Muscle layer of duodenum (tissue), 2 donors: ENCODE data around the gene OR8B12.
"Not testable (repeated sequence)": the region's sequence is repeated elsewhere in the genome, so short reads cannot be mapped to it uniquely, and the experiment has no call there.

ENCODE experiments used
- H3K27ac ChIP-seq: one replicate; pipeline ENCODE4 v1.7.0; 2013; ENCODE audit warnings: mild to moderate bottlenecking, low read length
- H3K27me3 ChIP-seq: one replicate; pipeline ENCODE4 v1.7.0; 2013; ENCODE audit warnings: low read depth, mild to moderate bottlenecking, control low read depth, low read length
- H3K36me3 ChIP-seq, 2 donors: one replicate each; pipeline ENCODE4 v1.7.0; 2013; ENCODE audit warnings: low read length in 2 of 2, control low read depth in 1 of 2, mild to moderate bottlenecking in 1 of 2; ENCODE audit not compliant: insufficient read depth in 2 of 2, control insufficient read depth in 1 of 2
- H3K4me1 ChIP-seq, 2 donors: one replicate each; pipeline ENCODE4 v1.7.0; 2013; ENCODE audit warnings: low read length in 2 of 2, mild to moderate bottlenecking in 2 of 2, control low read depth in 1 of 2, moderate library complexity in 1 of 2; ENCODE audit not compliant: insufficient read depth in 2 of 2, control insufficient read depth in 1 of 2
- H3K4me3 ChIP-seq, 2 donors: one replicate each; pipeline ENCODE4 v1.7.0; 2013; ENCODE audit warnings: low read length in 2 of 2, low read depth in 1 of 2, mild to moderate bottlenecking in 1 of 2
- H3K9me3 ChIP-seq, 2 donors: one replicate each; pipeline ENCODE4 v1.7.0; 2013; ENCODE audit warnings: low read length in 2 of 2, control low read depth in 1 of 2, mild to moderate bottlenecking in 1 of 2; ENCODE audit not compliant: control insufficient read depth in 1 of 2
- donor health status: healthy.

The OR8B12 gene

DNA sequence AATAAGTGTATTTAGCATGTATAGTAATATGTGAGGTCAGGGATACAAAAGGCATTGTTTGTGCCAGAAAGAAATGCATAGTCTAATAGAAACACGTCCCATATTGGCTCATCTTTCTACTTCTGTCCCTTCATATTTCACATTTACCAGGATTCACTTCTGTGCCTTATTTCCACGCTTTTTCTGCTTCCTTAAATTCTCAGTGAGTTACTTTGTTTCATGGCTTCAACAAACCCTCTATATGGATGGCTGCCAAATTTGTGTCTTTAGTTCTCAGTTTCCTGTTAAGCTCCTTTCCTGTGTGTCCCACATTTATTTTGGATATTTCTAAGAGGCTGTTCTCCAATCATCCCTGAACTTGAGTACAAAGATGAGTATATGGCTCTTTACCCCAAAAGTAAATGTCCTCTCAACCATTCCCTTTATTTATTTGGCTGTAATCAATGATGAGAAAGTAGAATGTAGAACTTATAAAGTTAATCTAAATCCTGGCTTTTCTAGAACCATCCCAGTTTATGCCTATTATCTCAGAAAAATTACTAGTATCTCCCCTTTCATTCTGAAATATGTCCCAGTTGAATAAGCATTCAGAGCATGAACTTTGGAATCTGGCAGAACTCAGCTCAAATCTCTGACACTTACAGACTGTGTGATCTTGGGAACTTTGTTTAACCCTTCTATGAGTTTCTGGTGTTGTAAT is 23.5 kb downstream of the OR8B12 start:
- no peak overlapping the region for H3K4me3 ChIP-seq
- no peaks in the 10 kb centered on the region for H3K4me1 ChIP-seq
- no peak overlapping the region for H3K27ac ChIP-seq
- H3K36me3 ChIP-seq = no peaks in the 10 kb centered on the region
- no peaks in the 10 kb centered on the region for H3K9me3 ChIP-seq
- no peaks in the 10 kb centered on the region for H3K27me3 ChIP-seq

DNA sequence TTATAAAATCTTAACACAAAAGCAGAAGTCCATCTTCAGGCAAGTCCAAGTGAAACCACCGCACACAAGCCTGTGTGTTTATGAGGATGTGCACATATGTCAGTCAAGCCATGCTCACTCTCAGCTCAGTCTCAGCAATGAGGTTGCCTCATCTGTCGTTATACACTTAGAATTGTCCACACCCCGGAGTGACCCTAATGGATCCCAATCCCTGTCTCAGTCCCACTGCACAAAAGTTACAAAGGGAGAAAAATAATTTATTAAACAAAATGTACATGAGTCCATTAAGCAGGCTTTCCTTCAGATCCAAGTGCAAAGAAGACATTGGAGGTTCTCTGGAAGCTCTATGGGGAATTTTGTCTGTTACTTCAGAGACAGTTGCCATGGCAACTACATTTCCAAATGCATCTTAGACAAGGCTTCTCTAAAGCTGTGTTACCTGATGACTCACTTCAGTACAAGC is 24.4 kb downstream of the OR8B12 start:
- Histone ChIP-seq H3K27ac (no peak overlapping the region), H3K9me3 (no peaks in the 10 kb centered on the region), H3K4me1 (no peaks in the 10 kb centered on the region), H3K27me3 (no peaks in the 10 kb centered on the region), H3K4me3 (no peak overlapping the region), H3K36me3 (no peaks in the 10 kb centered on the region)

DNA sequence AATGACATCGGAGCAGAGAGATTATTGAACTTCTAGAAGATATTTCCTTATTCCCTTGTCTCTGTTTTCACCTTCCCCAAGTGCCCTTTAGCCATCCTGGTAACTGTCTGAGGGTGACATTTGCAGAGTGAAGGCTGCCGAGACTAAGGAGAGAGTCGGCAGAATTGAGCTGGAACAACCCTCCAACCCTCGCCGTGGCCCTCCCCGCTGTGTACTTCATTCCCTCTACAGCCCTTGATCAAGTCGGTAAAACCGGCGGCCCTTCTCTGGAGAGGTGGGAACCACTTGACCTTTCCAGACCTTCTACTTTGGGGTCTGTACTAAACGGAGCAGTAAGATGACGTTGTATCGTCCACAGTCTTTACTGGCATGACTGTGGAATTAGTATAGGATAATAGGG is 26.1 kb downstream of the OR8B12 start:
- Histone ChIP-seq H3K36me3 (no peaks in the 10 kb centered on the region), H3K4me3 (no peak overlapping the region), H3K9me3 (no peaks in the 10 kb centered on the region), H3K27ac (no peak overlapping the region), H3K4me1 (no peaks in the 10 kb centered on the region), H3K27me3 (no peaks in the 10 kb centered on the region)

- not testable (repeated sequence) for H3K27me3 ChIP-seq, H3K4me1 ChIP-seq, H3K4me3 ChIP-seq, H3K27ac ChIP-seq, H3K9me3 ChIP-seq, H3K36me3 ChIP-seq
Observed at GRCh38 chr11:124514675-124515074, 28.8 kb downstream of the OR8B12 start.

- Histone ChIP-seq H3K27me3 (no peaks in the 10 kb centered on the region), H3K4me1 (no peaks in the 10 kb centered on the region)
Observed at GRCh38 chr11:124514131-124514530, 29.3 kb downstream of the OR8B12 start.

GRCh38 chr11:124511745-124512144 is 31.7 kb downstream of the OR8B12 start:
- H3K36me3 ChIP-seq = no peaks in the 10 kb centered on the region

More at GRCh38 chr11:124514131-124514530, 29.3 kb downstream of the OR8B12 start:
- no peak overlapping the region for H3K27ac ChIP-seq
- H3K9me3 ChIP-seq = peaks cover 0 to 3% of the 10 kb centered on the region in 2 donors
- no peak overlapping the region for H3K4me3 ChIP-seq
- no peaks in the 10 kb centered on the region for H3K36me3 ChIP-seq

GRCh38 chr11:124510279-124510678 is 33.2 kb downstream of the OR8B12 start:
- H3K27me3 ChIP-seq = no peaks in the 10 kb centered on the region
- H3K4me1 ChIP-seq = no peaks in the 10 kb centered on the region
- no peak overlapping the region for H3K27ac ChIP-seq
- no peak overlapping the region for H3K4me3 ChIP-seq
- H3K36me3 ChIP-seq = no peaks in the 10 kb centered on the region
- peaks cover 0 to 7% of the 10 kb centered on the region in 2 donors for H3K9me3 ChIP-seq

More at GRCh38 chr11:124511745-124512144, 31.7 kb downstream of the OR8B12 start:
- Histone ChIP-seq H3K4me1 (no peaks in the 10 kb centered on the region), H3K27me3 (no peaks in the 10 kb centered on the region), H3K27ac (no peak overlapping the region), H3K4me3 (no peak overlapping the region), H3K9me3 (peaks cover 0 to 7% of the 10 kb centered on the region in 2 donors)

- no peaks in the 10 kb centered on the region for H3K36me3 ChIP-seq
- no peak overlapping the region for H3K4me3 ChIP-seq
- no peaks in the 10 kb centered on the region for H3K9me3 ChIP-seq
- no peaks in the 10 kb centered on the region for H3K27me3 ChIP-seq
- H3K27ac ChIP-seq = no peak overlapping the region
- H3K4me1 ChIP-seq = no peaks in the 10 kb centered on the region
Observed at GRCh38 chr11:124499711-124500110, 43.7 kb downstream of the OR8B12 start.

- Histone ChIP-seq H3K9me3 (no peaks in the 10 kb centered on the region), H3K36me3 (no peaks in the 10 kb centered on the region), H3K27ac (no peak overlapping the region), H3K27me3 (no peaks in the 10 kb centered on the region), H3K4me1 (no peaks in the 10 kb centered on the region), H3K4me3 (no peak overlapping the region)
Observed at GRCh38 chr11:124493016-124493655, 50.3 kb downstream of the OR8B12 start.
